ENCODE data around the gene OSTF1. TPM values are rescaled to one million over a fixed set of nuclear protein-coding genes. Genes with fewer than 3 reads are reported as not detected.

OSTF1 gene
- total and polyA plus RNA-seq, 10 of the 15 experiments (the other 5 are each of a cell fraction or from before 2014, with no cell fraction given) = 36.2 to 82.4 (median 46.9) TPM

- TF ChIP-seq E4F1 (IDR thresholded peaks at IDR 0.05; ENCODE audit: borderline replicate concordance, partially characterized antibody) = no peak
These were observed 27.1 kb upstream of the OSTF1 start (continued) for GRCh38 chr9:75061169-75061568.

- no peaks in the 10 kb centered on the region for H3K9me3 ChIP-seq (replicated peaks; ENCODE audit: control insufficient read depth, insufficient read depth, low read length)
- H3K4me2 ChIP-seq (ENCODE audit: control insufficient read depth, insufficient read depth) = no peak overlapping the region
- in situ Hi-C loops (cut with MboI) (no loop called here), intact Hi-C loops (cut with micrococcal nuclease; ENCODE audit: unreplicated experiment) (no loop called here)
- H3K36me3 ChIP-seq (ENCODE audit: control insufficient read depth in 2 of 2, insufficient read depth in 2 of 2, low read length in 1 of 2) = no peaks in the 10 kb centered on the region
- H3K4me3 ChIP-seq = no peak overlapping the region
- ChIA-PET SMC1A (ENCODE audit: uncharacterized antibody, unreplicated experiment) (interaction anchor here (0.9 to 1.9 kb wide), 4 partner anchors 11 to 288 kb away, joined by 3 to 6 read pairs (median 4); no protein-coding TSS in a partner anchor), RAD21 (ENCODE audit: unreplicated experiment) (no interaction called here), CTCF (interaction anchor here (0.8 to 1.8 kb wide), 9 partner anchors 8 to 291 kb away, joined by 3 to 6 read pairs (median 3); partner anchors contain the start of gene CARNMT1), POLR2A (interaction anchor here (0.6 to 0.9 kb wide), 2 partner anchors 16 to 42 kb away, joined by 3 to 5 read pairs; no protein-coding TSS in a partner anchor)
- H3K79me2 ChIP-seq (ENCODE audit: control insufficient read depth, insufficient read depth, low read length) = no peaks in the 10 kb centered on the region
- H3K27ac ChIP-seq (ENCODE audit: control insufficient read depth, insufficient read depth) = no peak overlapping the region
- H4K20me1 ChIP-seq (ENCODE audit: control insufficient read depth, insufficient read depth) = no peaks in the 10 kb centered on the region
- no peak for DNase-seq (ENCODE audit: low read depth, low spot score)
- ATAC-seq = no peak
- H3K4me1 ChIP-seq (ENCODE audit: control insufficient read depth, insufficient read depth, low read length) = no peaks in the 10 kb centered on the region
- no peak overlapping the region for H2AFZ ChIP-seq (ENCODE audit: control insufficient read depth, low read depth, low read length)
- no peaks in the 10 kb centered on the region for H3K27me3 ChIP-seq (replicated peaks in 1 of 2; ENCODE audit: control insufficient read depth in 2 of 2, insufficient read depth in 2 of 2, low read length in 1 of 2)
- BruUV-seq (replicated peaks) = no TSS peak
- no peak overlapping the region for H3K9ac ChIP-seq (ENCODE audit: control insufficient read depth, insufficient read depth, low read length)
- WGBS (ENCODE audit: insufficient coverage, insufficient replicate concordance, low lambda C conversion rate, missing lambda C conversion rate) = 87% methylated on average over 1 of the region's 1 CpG
- FAIRE-seq = no peak
- TF ChIP-seq ELK1 (IDR thresholded peaks at IDR 0.05; ENCODE audit: low read depth, low read length) (no peak), ZBTB33 (IDR thresholded peaks at IDR 0.05) (no peak), ZNF274 (IDR thresholded peaks at IDR 0.05; ENCODE audit: insufficient read depth, insufficient read length) (no peak), BCLAF1 (IDR thresholded peaks at IDR 0.05) (no peak), KLF5 (IDR thresholded peaks at IDR 0.05; ENCODE audit: partially characterized antibody) (no peak), EGR1 (IDR thresholded peaks at IDR 0.05; ENCODE audit: borderline replicate concordance in 1 of 2, low read depth in 2 of 2, low read length in 2 of 2) (no peak), BRCA1 (IDR thresholded peaks at IDR 0.05; ENCODE audit: low read depth, low read length) (no peak), ASH2L (IDR thresholded peaks at IDR 0.05; ENCODE audit: borderline replicate concordance, low read depth) (no peak), IKZF1 (conservative IDR thresholded peaks at IDR 0.05) (no peak), CBFB (IDR thresholded peaks at IDR 0.05; ENCODE audit: low read depth) (no peak), GATAD2B (conservative IDR thresholded peaks at IDR 0.05; ENCODE audit: low read depth) (no peak), RAD51 (IDR thresholded peaks at IDR 0.05) (no peak)
These were observed 24.6 kb upstream of the OSTF1 start for GRCh38 chr9:75063556-75064305.

All from GM12878 (cell line).